Activated CD8-positive, alpha-beta memory T cell treated with anti-CD3 and anti-CD28 coated beads for 4 hours (primary cell): ENCODE results near the gene KAT6B.

Experiments used
- DNase-seq, 2 donors: peaks; one replicate each; pipeline ENCODE4 v3.0.0-alpha.2; 2020; ENCODE audit warnings: low read depth in 2 of 2

The KAT6B gene

DNA sequence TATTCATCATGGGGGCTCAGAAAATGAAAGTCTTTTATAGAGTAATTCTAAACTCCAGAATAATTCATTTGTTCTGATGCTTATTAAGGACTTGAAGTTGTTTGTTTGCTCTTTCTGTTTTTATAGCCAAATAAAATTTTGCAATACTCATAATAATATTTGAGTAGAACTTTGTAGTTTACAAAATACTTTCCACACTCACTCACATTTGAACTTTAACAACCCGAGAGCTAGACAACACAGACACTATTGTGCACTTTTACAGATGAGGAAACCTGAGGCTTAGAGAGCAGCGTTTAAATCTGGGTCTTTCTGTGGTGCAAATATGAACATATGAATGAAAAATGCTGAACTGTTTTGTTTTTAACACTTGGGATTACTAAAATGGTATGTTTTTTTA, 126.8 kb downstream of the KAT6B start:
- DNase-seq: no peak

DNA sequence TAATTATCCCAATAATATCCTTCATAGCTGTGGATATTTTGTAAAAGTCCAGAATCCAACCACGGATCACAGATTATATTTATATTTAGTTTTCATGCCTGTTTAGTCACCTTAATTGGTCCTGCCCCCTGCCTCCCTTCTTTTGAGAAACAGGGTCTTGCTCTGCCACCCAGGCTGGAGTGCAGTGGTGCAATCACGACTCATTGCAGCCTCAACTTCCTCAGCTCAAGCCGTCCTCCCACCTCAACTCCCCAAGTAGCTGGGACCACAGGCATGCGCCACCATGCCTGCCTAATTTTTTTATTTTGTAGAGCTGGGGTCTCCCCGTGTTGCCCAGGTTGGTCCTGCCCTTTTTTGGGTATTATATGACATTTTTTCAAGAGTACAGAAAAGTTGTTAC, 129.4 kb downstream of the KAT6B start:
- no peak for DNase-seq

DNA sequence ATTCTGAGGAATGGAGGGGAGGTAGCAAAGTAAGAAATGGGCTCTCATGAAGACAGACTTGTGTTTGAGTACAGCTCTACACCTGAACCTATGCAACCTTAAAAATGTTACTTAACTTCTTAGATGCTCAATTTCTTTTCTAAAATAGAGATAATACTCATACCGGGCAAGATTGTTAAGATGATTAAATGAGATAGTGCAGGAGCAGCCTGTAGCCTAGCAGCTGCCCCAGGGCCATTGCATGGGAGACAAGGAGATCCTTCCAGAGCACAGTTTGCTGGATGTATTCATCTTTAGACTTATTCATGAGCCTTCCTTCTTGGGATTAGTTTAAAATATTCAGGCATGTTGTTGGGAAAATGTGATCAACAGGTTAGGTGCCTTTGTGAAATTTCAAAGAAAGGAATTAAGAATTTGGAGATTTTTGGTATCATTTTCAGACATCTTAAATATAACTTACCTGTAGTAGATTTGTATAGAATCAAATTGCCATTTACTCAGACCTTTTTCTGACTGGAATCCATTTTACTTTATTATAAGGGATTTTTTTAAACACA, 130.2 kb downstream of the KAT6B start:
- DNase-seq: no peak

DNA sequence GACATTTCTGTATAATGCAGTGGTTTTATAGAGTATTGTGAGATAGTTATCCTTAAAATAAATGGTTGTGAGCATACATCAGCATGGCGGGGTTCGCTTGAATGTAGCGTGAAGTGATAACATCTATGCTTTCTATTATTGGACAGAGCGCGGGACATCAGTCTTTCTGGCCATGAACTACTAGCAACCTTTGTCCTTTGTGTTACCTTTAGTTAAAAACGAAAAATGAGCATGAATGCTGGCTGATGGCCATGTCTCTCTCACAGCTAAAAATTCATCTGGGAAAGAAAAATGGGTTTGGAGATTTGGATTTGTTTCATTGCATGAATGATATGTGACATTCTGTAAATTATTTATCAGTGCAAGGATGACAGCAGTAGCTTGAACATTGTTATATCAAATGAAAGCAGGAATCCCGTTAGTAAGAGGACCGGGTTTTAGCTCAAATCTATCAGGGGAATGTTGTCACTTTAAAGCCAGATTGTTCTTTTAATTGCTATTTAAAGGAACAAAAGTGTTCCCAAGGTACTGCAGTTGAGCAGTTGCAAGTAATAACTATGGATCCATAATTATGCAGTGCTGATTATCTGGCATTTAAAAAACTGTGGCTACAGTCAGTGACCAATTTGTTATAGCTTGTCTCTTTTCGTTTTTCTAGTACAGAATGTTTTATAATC, 131.0 kb downstream of the KAT6B start:
- no peak for DNase-seq

DNA sequence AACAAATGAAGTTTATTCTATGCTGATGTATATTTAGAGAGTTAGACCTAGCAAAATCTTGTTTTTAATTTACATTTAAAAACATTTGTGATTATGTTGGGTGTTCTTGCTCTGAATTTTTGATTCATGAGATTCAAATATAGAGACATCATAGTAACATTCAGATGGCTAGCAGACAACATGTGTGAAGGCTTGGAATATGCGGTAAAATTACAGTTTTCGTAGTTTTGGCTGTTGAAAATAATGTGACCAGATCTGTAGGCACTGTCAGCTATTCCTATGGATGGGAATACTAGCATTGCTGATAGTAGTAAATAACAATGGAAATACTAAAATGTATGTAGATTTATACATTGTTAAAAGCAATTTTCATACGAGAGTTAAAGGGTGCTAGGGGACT, 131.9 kb downstream of the KAT6B start:
- no peak for DNase-seq

DNA sequence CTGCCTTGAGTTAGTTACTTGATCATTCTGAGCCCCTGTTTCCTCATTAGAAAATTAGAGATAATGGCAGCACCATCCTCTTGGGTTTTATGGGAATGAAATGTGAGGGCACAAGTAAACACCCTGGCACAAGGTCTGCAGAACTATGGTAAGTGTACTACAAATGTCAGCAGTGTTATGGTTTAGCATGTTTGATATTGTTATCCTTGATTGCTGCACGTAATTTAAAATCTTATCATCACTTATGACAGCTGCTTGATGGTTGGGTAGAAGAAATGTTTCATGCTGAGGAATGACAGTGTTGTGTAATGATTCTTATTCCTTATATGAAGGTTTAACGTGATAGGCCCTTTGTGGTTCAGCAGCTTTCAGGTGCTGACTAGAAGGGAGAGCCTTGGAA, 134.3 kb downstream of the KAT6B start:
- DNase-seq: no peak

DNA sequence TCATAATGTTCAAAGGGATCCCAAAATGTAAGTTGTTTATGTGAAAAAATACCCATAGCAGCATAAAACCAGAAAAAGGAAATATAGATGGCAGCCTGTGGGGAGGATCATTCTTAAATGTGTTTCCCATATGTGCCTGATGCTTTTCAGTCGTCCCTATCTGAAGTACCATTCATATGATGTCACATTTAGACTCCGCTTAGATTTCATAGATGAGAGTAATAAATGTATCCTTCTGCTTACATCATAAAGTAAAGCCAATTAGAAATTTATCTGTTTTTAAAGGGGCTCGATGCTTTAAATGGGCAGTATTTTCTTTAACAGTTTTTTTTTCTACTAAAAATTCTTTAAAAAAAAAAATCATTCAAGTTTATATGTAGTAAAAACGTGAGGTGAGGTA, 136.1 kb downstream of the KAT6B start:
- DNase-seq: no peak

DNA sequence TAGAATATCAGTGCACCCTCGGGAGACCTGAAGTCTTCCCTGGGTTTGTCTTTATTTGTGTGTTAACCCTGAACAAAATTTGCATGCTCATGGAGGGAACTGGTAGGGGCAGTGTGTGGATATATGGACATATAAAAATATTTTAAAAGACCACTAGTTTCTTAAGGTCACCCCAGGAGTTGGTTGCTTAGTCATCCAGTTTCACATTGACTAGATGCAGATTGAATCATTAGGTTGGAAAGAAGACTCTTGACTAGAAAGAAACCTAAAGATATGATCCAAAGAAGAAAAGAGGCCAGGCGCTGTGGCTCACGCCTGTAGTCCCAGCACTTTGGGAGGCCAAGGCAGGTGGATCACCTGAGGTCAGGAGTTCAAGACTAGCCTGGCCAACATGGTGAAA, 137.1 kb downstream of the KAT6B start:
- DNase-seq: no peak

DNA sequence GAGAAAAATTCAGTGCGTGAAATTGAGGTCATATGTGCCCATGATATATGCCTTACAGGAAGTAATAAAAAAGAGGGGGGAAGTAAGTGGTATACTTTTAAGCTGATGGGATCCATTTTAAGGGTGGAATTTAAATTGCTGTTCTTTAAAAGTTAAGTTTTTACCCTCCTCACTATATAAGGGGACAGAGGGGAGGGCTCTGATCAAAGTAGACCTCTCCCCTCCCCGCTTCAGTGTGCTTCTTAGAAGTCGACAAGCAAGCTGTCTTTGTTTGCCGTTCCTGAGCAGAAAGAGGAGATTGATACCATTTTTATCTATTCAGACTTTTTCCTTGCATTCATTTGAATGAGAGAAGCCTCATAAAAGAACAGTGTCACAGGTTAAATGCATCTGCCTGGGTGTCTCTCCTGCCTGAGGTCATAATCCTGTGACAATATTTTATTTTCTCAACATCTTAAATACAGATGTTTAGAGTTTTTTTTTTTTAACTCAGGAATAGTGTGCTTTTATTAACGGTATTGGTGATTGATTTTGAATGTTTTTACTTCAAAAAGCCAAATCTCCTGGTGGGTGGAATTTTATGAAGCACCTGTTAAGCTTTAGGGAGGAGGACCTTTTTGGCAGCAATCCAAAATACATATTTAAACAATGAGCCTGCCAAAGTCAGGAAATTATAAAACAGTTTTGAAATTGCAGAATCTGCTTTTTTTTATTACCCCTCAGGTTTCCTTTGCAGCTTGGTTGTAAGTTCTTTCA, 141.7 kb downstream of the KAT6B start:
- DNase-seq: no peak

DNA sequence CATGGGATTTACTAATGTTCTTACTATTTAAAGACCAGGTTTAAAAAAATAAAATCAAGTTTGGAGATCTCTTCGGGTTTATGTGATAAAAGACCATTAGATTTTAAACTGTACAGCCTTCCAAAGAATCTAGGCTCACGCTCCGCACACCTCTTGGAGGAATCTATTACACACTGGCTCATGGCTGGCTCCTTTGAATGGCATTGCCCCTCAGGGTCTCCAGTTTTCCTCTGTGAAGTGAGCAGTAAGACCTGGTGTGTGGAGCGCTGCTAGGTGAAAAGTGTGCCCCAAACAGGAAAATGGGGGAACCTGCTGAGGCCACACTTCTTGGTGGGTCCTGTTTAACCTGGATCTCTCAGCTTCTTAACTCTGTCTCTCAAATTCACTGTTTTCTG, 142.3 kb downstream of the KAT6B start:
- DNase-seq: no peak

DNA sequence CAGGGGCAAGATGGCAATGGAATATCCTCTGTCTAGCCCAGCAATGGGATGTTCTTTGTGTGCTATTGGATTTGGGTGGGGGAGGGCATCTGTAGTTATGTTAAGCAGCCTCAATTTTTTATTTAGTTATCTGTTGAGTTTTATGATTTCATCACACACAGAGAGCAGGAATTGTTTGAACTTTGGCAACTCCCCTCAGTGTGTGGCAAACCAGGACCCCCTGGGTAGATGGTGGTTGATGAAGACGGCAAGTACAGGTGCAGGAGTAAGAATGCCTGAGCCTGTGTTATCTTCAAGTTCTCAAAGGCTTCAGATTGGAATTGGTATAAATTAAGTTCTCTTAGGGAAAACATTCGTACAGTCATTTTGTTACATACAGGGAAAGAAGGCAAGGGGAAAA, 142.7 kb downstream of the KAT6B start:
- DNase-seq: no peak

DNA sequence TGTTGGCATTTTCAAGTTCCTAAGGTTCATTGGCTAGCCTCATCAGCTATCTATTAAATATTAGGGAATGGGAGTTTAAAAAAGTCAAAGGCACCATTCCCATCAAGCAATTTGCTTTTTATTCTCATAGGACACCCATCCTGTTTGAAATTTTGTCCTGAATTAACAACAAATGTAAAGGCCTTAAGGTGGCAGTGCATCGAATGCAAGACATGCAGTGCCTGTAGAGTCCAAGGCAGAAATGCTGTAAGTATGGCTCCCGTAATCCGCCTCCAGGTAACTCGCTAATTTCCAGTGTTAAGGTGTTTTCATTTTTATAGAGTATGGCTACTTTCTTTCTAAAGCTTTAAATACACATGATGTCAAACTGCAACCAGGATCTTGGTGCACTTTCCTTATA, 143.1 kb downstream of the KAT6B start:
- DNase-seq: no peak

DNA sequence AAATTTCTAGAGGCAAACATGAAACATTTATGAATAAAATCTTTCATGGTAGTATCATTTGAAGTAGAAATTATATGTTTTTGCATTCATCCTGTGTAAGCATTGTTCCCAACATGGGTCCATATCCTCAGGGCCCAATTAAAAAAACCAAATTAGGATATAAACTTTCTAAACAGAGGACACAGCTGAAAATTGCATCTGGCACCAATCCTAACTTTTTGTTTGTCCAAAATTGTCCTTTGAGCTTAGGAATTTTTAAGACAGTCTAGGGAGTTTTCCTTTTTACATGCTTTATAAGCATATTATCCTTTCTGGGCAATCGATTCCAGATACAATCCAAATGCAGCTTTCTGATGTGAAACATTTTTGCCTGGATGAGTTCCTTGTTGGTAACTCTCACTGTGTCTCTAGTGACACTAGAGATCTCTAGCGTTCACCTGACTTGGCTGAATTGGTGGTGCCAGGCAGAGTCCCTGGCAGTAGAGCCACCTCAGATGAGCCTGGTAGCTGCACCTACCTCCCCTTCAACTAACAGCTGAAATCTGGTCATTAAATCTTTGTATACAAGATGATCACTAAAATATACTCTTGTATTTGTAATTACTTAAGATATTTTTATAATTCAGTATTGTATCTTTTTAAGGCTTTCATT, 147.5 kb downstream of the KAT6B start:
- DNase-seq: no peak

DNA sequence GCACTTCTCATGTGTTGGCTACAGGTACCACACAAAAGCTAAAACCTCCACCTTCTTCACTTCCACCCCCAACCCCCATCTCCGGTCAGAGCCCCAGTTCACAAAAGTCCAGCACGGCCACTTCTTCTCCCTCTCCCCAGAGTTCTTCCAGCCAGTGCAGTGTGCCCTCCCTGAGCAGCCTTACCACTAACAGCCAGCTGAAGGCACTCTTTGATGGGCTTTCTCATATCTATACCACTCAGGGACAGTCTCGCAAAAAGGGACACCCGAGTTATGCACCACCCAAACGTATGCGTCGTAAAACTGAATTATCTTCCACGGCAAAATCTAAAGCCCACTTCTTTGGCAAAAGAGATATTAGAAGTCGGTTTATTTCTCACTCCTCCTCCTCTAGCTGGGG, 149.4 kb downstream of the KAT6B start:
- no peak for DNase-seq

DNA sequence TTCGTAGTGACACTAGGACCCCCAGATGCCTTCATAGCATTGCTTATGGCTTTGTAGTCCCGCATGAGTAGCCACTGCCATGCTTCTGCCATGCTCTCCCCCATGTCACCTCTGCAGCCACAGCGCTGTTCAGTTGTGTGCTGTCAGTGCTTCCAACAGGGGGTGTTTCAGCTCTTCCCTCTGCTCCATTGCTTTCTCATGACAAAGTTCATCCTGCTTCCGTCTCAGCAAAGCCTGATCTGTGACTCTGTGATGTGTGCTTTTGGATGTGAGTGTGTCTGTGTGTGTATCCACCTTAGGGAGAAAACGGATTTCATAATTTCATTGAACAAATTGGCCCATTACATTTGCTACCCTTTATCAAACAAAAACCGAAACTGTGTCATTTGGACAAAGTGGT, 150.2 kb downstream of the KAT6B start:
- no peak for DNase-seq

DNA sequence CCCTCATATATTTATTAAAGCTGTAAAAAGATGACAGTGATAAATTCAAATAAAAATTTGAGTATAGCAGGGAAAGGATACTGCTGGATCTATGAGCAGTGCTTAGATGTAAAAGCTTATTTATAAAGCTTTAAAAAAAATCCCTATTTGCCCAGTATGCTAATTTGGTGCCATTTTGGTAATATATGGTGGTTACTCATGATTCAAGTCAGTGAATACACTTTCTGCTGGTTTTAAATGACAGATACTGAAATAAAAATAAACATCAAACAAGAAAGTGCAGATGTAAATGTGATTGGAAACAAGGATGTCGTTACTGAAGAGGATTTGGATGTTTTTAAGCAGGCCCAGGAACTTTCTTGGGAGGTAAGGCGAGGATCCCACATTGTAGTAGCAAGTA, 150.7 kb downstream of the KAT6B start:
- no peak for DNase-seq

DNA sequence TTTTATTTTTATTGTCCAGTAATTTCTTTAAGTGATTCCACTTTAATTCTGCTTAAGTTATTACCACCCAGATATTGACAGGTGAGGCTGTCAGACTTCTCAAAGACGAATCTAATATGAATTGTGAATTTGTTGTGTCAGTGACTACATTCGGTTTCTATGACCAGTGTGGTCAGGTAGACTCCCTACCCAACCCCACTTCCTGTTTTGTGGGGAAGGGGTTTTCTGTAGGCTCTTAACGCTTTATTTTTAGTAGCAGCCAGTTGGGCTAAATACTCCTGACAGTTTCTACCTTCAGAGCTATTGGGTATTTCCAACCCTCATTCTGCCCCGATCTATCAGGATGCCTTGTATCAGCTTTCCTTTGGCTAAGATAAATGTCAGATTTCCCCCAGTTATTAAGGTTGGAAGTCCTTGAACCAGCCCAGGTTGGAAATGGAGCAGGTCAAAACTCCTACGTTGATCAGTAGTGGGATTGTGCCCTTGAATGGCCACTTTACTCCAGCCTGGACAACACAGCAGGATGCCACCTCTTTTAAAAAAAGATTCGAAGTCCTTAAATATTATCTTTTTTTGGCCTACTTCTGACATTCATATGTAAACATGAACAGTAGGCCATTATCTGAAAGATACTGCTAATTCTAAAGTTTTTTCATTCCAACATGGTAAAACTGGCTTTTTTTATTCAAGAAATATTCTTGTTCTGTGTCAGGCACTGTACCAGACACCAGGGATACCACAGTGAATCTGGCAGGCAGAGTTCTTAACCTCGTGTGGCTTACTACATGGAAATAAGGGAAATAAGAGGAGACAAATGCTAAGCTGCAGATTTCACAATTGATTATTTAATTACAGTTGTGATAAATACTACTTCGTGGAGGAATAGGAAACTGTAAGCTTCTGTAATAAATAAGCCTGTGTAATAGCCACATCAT, 151.8 kb downstream of the KAT6B start:
- DNase-seq: peak in 1 of 2 donors; percentile 22

DNA sequence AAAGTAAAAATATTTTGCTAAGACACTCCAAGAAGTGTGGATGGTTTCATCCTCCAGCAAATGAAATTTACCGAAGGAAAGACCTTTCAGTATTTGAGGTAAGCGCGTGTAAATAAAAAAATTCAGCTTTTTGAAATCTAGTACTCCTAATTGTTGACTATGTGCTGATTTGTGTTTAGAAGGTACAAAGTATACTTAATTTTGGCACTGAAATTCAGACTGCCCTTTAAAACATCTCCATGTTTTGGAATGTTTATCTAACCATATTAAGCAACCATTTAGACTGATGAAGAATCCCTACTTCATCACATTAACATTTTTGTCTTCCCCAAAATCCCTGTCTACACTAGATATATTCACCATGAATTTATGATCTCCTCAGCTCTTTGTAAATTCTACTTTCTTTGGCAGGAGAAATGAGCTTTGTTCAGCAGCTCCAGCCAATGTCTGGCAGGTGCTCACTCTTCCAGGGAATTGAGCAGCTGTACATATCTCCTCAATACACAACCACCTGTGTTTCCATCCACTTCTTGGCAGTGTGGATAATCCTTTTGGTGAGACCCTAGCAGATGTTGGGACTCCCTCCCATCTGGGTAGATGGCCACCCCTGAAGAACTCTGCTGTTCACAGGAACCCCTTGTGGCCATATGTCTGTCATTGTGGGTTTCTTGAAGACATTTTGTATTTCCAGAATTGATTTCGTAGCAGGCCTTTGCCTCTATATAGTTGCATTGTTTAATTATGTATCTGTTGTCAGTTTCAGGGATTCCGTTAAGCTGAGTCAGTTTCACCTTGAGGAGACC, 155.6 kb downstream of the KAT6B start:
- no peak for DNase-seq

DNA sequence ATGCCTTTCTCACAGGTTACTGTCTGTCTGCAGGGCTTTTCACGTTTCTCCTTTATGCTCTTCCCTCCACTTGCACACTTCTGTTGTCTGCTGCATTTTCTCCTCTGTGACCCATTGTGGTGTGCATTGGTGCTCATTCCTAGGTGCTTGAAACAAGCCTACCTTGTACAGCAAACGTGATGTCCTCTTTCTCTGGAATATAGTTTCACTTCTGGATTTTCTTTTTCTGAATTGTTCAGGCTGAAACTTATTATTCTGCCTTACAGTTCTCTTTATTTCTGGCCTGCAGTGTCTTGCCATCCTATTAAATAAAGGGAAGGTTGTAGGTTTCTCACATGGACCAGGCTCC, 156.2 kb downstream of the KAT6B start:
- DNase-seq: no peak

DNA sequence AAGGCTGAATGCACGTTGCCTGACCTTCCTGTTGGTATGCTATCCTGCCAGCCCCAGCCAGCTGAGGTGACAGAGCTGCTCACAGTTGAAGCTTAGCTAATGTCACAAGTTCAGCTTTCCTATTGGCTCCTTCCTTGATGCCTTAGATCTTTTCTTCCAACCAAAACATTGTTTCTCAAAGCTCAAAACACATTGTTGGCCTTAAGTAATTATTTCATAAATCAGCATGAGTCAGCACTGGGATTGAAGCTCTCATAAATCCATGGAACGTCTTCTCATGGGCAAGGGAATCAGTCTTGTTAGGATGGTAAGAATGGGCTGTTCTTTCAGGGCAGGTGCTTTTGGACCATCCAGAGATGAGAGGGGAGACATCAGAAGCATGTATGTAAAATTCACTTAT, 157.0 kb downstream of the KAT6B start:
- DNase-seq: no peak
